Measurements from ENCODE around the gene RTF1. TPM values are rescaled to one million over a fixed set of nuclear protein-coding genes. Genes with fewer than 3 reads are reported as not detected.

The RTF1 gene
- total and polyA plus RNA-seq, 3 experiments from 2014 or later: 28.2 to 35.5 (median 32.9) TPM

DNA sequence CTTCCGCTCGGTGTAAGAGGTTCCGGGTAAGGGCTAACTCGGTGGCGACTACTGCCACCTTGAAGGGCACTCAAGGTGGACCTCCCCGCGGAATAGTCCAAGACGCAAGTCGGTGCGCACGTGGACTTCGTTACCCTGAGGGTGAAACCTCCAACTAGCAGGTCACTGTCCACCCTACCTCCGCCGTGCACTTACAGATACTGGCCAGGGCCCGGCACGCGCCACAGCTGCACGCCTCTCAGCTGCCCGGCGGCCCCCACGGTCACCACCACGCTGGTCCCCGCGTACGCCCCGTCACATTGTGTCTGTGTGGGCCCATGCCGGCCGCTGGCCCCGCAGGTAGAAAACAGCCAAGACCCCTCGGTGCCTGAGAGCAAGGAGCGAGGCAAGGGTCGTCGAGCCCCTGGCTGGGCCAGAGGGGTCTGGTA, 95.6 kb downstream of the RTF1 start:
- no peak overlapping the region for H3K27ac ChIP-seq (ENCODE audit: low read depth, low read length)
- H3K4me3 Mint-ChIP-seq: peak overlapping the region; percentile 80 to 96 (median 89)
- H3K4me1 ChIP-seq (ENCODE audit: insufficient read depth, low read length): peaks cover 26% of the 10 kb centered on the region
- no peaks in the 10 kb centered on the region for H3K9me3 ChIP-seq (ENCODE audit: low read length)
- H3K4me3 ChIP-seq (ENCODE audit: low read length): peak overlapping the region; percentile 58
- H3K36me3 Mint-ChIP-seq: peaks cover 0 to 6% (median 3%) of the 10 kb centered on the region in 3 donors
- ChIA-PET CTCF (interaction anchor here (1.9 kb wide), 1 partner anchor 47 kb away, joined by 4 read pairs; no protein-coding TSS in a partner anchor), POLR2A (interaction anchor here (0.6 kb wide), 1 partner anchor 37 kb away, joined by 8 read pairs; no protein-coding TSS in a partner anchor)
- DNase-seq: no peak
- H3K27ac Mint-ChIP-seq: peak overlapping the region; percentile 56 to 97 (median 88)
- no peaks in the 10 kb centered on the region for H3K9me3 Mint-ChIP-seq
- peaks cover 17% of the 10 kb centered on the region for H3K27me3 ChIP-seq (ENCODE audit: insufficient read depth, low read length, poor library complexity, severe bottlenecking)
- peaks cover 21 to 27% of the 10 kb centered on the region in 2 donors for H3K27me3 Mint-ChIP-seq
- H3K4me1 Mint-ChIP-seq: peaks cover 24 to 32% (median 29%) of the 10 kb centered on the region in 3 donors
- no peaks in the 10 kb centered on the region for H3K36me3 ChIP-seq (ENCODE audit: insufficient read depth, low read length)

DNA sequence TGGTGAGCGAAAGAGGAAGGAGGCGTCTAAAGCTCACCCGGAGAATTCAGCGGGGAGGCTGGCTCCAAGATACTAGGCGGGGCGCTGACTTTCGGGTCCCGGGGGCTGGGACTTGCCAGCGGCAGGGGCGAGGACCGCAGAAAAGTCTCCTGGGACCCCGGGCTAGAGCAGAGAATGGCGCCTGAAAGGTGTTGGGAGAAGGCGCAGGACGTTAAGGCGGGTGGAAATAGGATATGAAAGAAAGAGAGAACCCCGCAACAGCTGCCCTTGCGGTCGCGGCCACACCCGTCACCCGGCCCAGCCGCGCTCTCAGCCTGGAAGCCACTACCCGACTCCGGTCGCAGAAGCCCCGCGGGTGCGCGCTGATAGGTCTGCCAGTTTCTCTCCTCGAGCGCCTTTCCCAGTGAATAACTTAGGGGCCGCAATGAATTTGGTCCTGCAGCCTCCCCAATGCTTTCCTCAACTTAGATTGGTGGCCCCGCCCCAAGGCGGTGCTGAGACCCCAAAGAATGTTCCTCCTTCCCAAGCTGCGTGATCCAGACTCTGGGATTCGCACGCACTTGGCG, 96.1 kb downstream of the RTF1 start:
- H3K27ac ChIP-seq (ENCODE audit: low read depth, low read length): peak overlapping the region; percentile 47
- ChIA-PET CTCF (interaction anchor here (1.9 kb wide), 1 partner anchor 47 kb away, joined by 4 read pairs; no protein-coding TSS in a partner anchor), POLR2A (interaction anchor here (0.6 kb wide), 1 partner anchor 37 kb away, joined by 8 read pairs; no protein-coding TSS in a partner anchor)
- H3K27me3 Mint-ChIP-seq: peaks cover 21 to 23% of the 10 kb centered on the region in 2 donors
- H3K4me3 Mint-ChIP-seq: peak overlapping the region; percentile 80 to 96 (median 89)
- peaks cover 17% of the 10 kb centered on the region for H3K27me3 ChIP-seq (ENCODE audit: insufficient read depth, low read length, poor library complexity, severe bottlenecking)
- DNase-seq: peak in 3 of 5 donors; percentile 31 to 39 (median 39)
- H3K9me3 Mint-ChIP-seq: no peaks in the 10 kb centered on the region
- H3K36me3 ChIP-seq (ENCODE audit: insufficient read depth, low read length): no peaks in the 10 kb centered on the region
- H3K4me1 Mint-ChIP-seq: peaks cover 26 to 32% (median 29%) of the 10 kb centered on the region in 3 donors
- H3K4me3 ChIP-seq (ENCODE audit: low read length): peak overlapping the region; percentile 58
- peak overlapping the region; percentile 56 to 97 (median 90) for H3K27ac Mint-ChIP-seq
- H3K9me3 ChIP-seq (ENCODE audit: low read length): no peaks in the 10 kb centered on the region
- peaks cover 0 to 8% (median 3%) of the 10 kb centered on the region in 3 donors for H3K36me3 Mint-ChIP-seq
- H3K4me1 ChIP-seq (ENCODE audit: insufficient read depth, low read length): peaks cover 26% of the 10 kb centered on the region

DNA sequence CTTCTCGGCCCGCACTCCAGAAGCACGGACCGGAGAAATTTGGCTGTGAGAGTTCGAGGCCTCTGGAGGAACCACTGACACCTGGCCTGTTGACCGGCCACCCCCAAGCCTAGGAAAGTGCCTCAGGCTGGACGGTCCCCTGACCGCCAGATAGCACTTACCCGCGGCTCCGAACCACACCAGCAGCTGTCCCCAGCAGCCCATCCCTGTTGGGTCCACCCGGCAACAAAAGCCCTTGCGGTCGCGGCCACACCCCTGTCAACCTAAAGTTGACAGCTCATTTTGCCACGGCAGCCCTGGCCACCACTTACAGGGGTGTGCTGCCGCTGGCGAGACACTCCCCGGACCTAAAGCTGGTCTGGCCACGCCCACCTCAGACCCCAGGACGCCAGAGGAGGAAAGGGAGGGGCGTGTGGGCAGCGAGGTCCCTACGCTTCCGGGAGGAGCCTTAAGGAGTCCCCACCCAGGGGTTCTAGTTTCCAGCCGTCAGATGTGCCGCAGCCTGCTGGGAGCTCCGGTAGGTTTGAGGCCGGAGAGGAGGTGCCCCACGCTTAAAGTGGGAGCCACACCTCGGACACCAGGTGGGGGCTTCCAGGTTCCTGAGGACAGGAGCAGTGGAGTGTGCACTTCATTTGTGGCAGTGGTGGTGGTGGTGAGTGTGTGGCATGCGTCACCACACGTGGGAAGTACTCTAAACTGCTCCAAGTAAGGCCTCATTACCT, 96.8 kb downstream of the RTF1 start, which contains the start of gene LTK:
LTK (minus strand) TSS at position 322 of the 722 bp plus-strand sequence; CDS start at position 204, 118 bp downstream.
- no peaks in the 10 kb centered on the region for H3K36me3 ChIP-seq (ENCODE audit: insufficient read depth, low read length)
- no peaks in the 10 kb centered on the region for H3K9me3 Mint-ChIP-seq
- H3K4me3 Mint-ChIP-seq: peak within 1 kb of the TSS; percentile 80 to 96 (median 89)
- peaks cover 26 to 32% (median 29%) of the 10 kb centered on the region in 3 donors for H3K4me1 Mint-ChIP-seq
- peaks cover 0 to 9% (median 3%) of the 10 kb centered on the region in 3 donors for H3K36me3 Mint-ChIP-seq
- H3K27me3 ChIP-seq (ENCODE audit: insufficient read depth, low read length, poor library complexity, severe bottlenecking): peaks cover 17% of the 10 kb centered on the region
- no peaks in the 10 kb centered on the region for H3K9me3 ChIP-seq (ENCODE audit: low read length)
- peak within 1 kb of the TSS; percentile 47 for H3K27ac ChIP-seq (ENCODE audit: low read depth, low read length)
- CTCF ChIA-PET: interaction anchor here (1.9 kb wide), 1 partner anchor 48 kb away, joined by 4 read pairs; no protein-coding TSS in a partner anchor
- peak in 2 of 5 donors; percentile 24 to 49 for DNase-seq
- peaks cover 26% of the 10 kb centered on the region for H3K4me1 ChIP-seq (ENCODE audit: insufficient read depth, low read length)
- peak within 1 kb of the TSS; percentile 58 for H3K4me3 ChIP-seq (ENCODE audit: low read length)
- H3K27ac Mint-ChIP-seq: peak within 1 kb of the TSS; percentile 56 to 97 (median 90)
- POLR2A ChIA-PET: no interaction called here
- H3K27me3 Mint-ChIP-seq: peaks cover 21 to 23% of the 10 kb centered on the region in 2 donors

DNA sequence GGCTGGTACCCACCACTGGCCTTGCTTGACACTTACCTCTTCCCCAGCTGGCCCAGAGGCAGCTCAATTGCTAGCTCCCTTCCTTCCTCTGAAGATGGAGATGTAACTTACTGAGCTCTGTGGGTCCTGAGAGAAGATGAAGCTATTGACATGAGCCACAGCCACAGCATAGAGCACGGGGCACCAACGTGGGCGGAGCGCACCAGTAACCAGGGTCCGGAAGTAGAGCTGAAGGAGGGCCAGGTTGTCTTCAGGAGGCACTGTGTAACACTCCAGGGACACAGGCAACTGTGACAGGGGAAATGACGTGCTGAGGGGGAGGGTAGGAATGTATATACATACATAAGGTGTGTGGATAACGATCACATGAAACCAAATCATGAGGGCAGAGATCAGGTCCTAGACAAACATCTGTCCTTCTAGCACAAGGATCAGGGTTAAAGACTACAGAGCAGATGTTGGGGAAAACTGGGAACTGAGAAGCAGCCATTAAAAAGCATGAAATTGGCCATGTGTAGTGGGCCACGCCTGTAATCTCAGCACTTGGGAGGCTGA, 101.1 kb downstream of the RTF1 start:
- no peak overlapping the region for H3K27ac ChIP-seq (ENCODE audit: low read depth, low read length)
- no peak for DNase-seq
- H3K27ac Mint-ChIP-seq: peak overlapping the region in 5 of 8 donors; percentile 59 to 85 (median 79)
- peaks cover 6% of the 10 kb centered on the region for H3K27me3 ChIP-seq (ENCODE audit: insufficient read depth, low read length, poor library complexity, severe bottlenecking)
- H3K9me3 Mint-ChIP-seq: no peaks in the 10 kb centered on the region
- H3K36me3 Mint-ChIP-seq: peaks cover 0 to 29% (median 5%) of the 10 kb centered on the region in 3 donors
- H3K27me3 Mint-ChIP-seq: peaks cover 3 to 6% of the 10 kb centered on the region in 2 donors
- H3K4me3 ChIP-seq (ENCODE audit: low read length): no peak overlapping the region
- peak overlapping the region in 2 of 7 donors; percentile 12 to 21 for H3K4me3 Mint-ChIP-seq
- H3K4me1 ChIP-seq (ENCODE audit: insufficient read depth, low read length): peaks cover 14% of the 10 kb centered on the region
- H3K36me3 ChIP-seq (ENCODE audit: insufficient read depth, low read length): no peaks in the 10 kb centered on the region
- H3K9me3 ChIP-seq (ENCODE audit: low read length): no peaks in the 10 kb centered on the region
- ChIA-PET CTCF (no interaction called here), POLR2A (no interaction called here)
- peaks cover 14 to 19% (median 17%) of the 10 kb centered on the region in 3 donors for H3K4me1 Mint-ChIP-seq

DNA sequence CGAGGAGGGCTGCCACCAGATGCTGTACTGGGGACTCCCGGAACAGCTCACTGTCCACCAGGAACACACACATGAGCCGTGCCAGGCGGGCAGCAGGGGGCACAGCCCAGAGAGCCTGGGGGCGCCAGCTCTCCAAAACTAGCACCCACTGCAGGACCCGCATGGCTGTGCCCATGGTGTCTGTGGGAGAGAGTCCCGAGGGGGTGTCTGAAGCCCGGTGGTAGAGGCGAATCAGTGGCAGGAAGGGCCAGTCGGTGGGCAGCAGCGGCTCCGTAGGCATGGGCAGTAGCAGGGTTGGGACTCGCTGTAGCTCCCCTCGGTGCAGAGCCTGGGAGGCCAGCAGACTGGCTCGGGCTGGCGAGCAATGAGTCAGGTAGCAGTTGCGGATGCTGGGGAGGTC, 103.7 kb downstream of the RTF1 start:
- no peak overlapping the region for H3K4me3 ChIP-seq (ENCODE audit: low read length)
- no peaks in the 10 kb centered on the region for H3K27me3 ChIP-seq (ENCODE audit: insufficient read depth, low read length, poor library complexity, severe bottlenecking)
- H3K27me3 Mint-ChIP-seq: no peaks in the 10 kb centered on the region
- no peak for DNase-seq
- H3K36me3 Mint-ChIP-seq: peaks cover 0 to 41% (median 5%) of the 10 kb centered on the region in 3 donors
- H3K27ac Mint-ChIP-seq: no peak overlapping the region
- H3K4me1 ChIP-seq (ENCODE audit: insufficient read depth, low read length): no peaks in the 10 kb centered on the region
- H3K27ac ChIP-seq (ENCODE audit: low read depth, low read length): no peak overlapping the region
- H3K9me3 Mint-ChIP-seq: no peaks in the 10 kb centered on the region
- H3K9me3 ChIP-seq (ENCODE audit: low read length): no peaks in the 10 kb centered on the region
- H3K4me1 Mint-ChIP-seq: peaks cover 0 to 4% (median 4%) of the 10 kb centered on the region in 3 donors
- H3K36me3 ChIP-seq (ENCODE audit: insufficient read depth, low read length): no peaks in the 10 kb centered on the region
- no peak overlapping the region for H3K4me3 Mint-ChIP-seq
- ChIA-PET CTCF (no interaction called here), POLR2A (no interaction called here)

DNA sequence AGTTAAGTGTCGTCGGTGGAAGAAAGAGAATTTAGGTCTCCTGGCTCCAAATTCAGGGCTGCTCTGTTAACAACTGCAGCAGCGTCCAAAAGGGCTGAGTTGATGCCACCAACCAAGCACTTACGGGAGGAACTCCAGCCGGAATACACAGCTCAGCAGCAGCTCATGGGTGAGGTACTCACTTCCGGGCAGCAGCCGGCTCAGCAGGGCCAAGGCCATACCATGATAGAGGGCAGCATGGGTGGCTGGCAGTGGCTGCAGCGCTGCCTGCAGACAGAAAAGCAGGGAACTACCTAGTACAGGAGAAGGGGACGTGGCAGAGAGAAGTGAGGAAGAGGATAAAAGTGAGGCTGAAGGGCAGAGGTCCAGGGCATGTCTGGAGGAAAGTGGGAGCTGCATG, 104.7 kb downstream of the RTF1 start:
- Mint-ChIP-seq H3K27me3 (no peaks in the 10 kb centered on the region), H3K36me3 (peaks cover 3 to 50% (median 8%) of the 10 kb centered on the region in 3 donors), H3K4me1 (peaks cover 0 to 4% (median 2%) of the 10 kb centered on the region in 3 donors), H3K27ac (peak overlapping the region in 2 of 8 donors; percentile 1 to 37), H3K4me3 (no peak overlapping the region), H3K9me3 (no peaks in the 10 kb centered on the region)
- Histone ChIP-seq H3K4me1 (ENCODE audit: insufficient read depth, low read length) (no peaks in the 10 kb centered on the region), H3K27ac (ENCODE audit: low read depth, low read length) (no peak overlapping the region), H3K9me3 (ENCODE audit: low read length) (no peaks in the 10 kb centered on the region), H3K36me3 (ENCODE audit: insufficient read depth, low read length) (peaks cover 5% of the 10 kb centered on the region), H3K4me3 (ENCODE audit: low read length) (no peak overlapping the region), H3K27me3 (ENCODE audit: insufficient read depth, low read length, poor library complexity, severe bottlenecking) (no peaks in the 10 kb centered on the region)
- CTCF ChIA-PET: no interaction called here
- no peak for DNase-seq
- POLR2A ChIA-PET: no interaction called here

DNA sequence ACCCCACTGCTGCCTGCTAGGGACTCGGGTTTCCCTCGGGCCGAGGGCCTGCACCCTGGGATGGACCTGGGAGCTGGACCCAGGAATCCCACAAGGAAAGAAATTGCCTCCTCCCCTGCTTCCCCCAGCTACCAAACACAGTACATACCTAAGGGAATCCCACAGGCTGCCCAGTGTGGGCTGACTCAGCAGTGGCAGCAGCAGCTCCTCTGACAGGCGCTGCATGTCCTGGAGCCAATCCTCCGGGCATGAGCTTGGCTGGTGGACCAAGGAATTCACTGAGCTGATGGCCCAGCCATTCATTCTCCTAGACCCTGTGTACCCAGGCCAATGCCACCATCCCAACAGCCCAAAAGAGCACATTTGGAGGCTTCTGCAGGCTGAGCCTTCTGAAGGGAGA, 106.2 kb downstream of the RTF1 start:
- Mint-ChIP-seq H3K4me3 (no peak overlapping the region), H3K27me3 (no peaks in the 10 kb centered on the region), H3K27ac (peak overlapping the region in 1 of 8 donors; percentile 26), H3K36me3 (peaks cover 4 to 56% (median 6%) of the 10 kb centered on the region in 3 donors), H3K4me1 (no peaks in the 10 kb centered on the region), H3K9me3 (no peaks in the 10 kb centered on the region)
- Histone ChIP-seq H3K4me3 (ENCODE audit: low read length) (no peak overlapping the region), H3K36me3 (ENCODE audit: insufficient read depth, low read length) (peaks cover 20% of the 10 kb centered on the region), H3K27me3 (ENCODE audit: insufficient read depth, low read length, poor library complexity, severe bottlenecking) (no peaks in the 10 kb centered on the region), H3K4me1 (ENCODE audit: insufficient read depth, low read length) (no peaks in the 10 kb centered on the region), H3K9me3 (ENCODE audit: low read length) (no peaks in the 10 kb centered on the region), H3K27ac (ENCODE audit: low read depth, low read length) (no peak overlapping the region)
- CTCF ChIA-PET: no interaction called here
- no peak for DNase-seq
- POLR2A ChIA-PET: no interaction called here
